Brain pericyte (primary cell): Measurements from ENCODE around the gene USP32.

Experiments used
- DNase-seq: peaks from one replicate; pipeline ENCODE4 v3.0.0-alpha.2; 2012; ENCODE audit warnings: low read depth, low spot score

USP32 gene

DNA sequence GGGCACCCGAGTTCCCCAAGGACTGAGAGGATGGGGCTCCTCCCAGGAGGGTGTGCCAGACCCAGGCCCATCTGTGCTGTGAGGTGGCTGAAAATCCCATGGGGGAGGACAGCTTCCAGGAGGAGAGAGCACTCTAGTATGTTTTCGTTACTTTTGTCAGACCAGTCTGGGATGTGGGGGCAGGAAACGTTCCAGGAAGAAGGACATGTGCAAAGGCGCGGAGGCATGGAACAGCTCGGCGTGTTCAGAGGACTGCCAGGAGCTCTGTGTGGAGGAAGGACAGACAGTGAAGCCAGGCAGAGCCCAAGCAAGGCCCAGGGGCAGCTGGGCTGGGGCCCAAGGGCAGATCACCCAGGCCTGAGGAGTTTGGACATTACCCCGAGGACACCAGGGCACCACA, 235.2 kb downstream of the USP32 start:
- DNase-seq = no peak

DNA sequence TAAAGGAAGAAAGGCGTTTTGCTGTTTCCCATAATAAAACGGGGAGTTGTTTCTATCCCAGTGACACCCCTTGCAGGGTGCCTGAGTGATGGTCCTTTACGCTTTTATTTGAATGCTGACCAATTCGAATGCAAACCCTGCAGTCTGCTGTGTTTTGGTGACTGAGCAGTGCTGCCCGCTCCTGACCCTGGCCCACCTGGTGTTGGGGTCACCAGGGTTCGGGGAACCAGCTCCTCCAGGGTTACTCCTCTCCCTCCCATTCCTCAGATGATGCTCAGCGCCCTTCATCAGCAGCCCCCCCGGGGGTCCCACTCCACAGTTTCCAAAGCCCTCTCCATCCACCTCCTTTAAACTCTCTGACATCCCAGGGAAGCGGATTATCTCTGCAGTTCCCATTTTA, 236.1 kb downstream of the USP32 start:
- DNase-seq = no peak

DNA sequence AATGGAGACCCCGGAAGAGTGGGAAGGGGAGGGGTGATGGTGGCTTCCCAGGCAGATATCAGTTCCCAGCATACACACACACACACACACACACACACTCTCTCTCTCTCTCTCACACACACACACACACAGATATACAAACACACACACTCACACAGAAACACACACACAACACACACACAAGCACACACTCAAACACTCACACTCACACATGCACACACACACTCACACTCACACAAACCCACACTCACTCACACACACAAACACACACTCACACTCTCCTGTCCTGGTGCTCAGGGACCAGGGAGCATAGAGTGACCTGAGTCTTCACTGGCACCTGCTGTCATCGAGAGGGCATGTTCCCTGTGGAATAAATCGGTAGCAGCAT, 236.5 kb downstream of the USP32 start:
- DNase-seq = no peak

DNA sequence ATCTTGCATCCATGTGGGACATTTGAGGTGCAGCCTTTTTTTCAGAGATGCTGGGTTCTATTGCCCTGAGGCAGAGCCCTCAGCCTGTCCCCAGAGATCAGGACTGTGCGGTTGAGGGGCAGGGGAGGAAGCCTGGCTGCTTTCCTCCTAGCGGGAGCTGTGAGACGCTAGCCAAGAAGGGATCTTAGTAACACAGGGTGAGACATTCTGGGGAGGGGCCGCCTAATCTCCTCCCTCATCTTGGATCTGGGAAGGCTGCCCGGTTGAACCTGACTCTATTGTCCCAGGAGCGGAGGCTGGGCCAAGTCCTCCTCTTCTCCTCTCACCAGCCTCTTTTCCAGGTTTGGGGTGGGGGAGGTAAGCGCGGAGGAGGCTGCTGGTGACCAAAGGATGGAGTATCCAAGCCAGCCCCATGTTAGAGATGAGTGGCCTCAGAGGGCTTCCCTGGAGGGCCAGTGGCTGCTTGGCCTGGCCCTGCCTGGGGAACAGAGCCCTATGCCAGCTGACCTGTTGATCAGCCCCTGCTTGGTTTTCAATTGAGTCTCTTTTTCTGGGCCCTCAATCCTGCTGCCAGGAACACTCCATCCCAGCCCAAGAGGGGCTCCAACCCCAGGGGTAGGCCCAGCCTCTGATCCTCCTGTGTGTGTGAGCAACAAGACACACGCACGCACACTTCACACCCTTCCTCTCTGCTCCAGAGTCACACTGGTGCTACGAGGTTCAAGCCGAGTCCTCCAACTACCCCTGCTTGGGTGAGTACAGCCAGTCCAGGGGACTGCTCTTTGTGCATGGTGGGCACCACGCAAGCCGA, 237.1 kb downstream of the USP32 start:
- DNase-seq = no peak

DNA sequence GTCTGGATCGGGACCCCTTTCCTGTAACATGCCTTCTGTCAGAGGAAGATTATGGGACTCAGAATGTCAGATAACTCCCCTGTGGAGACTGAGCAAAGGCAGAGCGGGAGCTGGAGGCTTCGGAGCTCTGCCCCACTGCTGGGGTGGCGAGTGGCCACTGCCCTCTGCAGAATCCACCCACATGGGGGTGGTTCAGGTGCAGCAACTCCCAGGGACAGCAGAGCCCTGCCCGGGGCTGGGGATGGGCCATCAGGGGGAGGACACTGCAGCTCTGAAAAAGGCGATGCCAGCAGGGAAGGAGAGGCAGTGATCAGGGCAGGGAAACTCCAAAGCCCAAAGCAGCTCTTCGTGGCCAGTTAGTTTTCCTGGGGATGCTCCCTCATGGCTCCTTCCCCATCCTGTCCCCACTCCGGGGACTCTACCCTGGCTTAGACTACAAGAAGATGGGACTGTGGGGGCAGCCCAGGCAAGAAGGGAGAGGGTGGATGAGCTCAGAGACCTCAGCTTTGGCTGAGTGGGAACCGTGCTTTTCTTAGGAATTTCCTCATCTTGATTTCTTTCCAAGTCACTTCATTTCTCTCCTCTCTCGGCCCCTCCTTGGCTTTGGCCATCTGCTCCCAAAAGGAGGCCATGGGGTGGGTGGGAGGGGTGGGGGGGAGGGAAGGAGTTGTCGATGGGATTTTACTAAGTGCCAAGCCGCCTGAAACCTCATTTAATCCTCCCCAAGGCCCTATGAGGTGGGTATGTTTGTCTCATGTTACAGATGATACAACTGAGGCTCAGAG, 238.1 kb downstream of the USP32 start:
- DNase-seq = no peak

DNA sequence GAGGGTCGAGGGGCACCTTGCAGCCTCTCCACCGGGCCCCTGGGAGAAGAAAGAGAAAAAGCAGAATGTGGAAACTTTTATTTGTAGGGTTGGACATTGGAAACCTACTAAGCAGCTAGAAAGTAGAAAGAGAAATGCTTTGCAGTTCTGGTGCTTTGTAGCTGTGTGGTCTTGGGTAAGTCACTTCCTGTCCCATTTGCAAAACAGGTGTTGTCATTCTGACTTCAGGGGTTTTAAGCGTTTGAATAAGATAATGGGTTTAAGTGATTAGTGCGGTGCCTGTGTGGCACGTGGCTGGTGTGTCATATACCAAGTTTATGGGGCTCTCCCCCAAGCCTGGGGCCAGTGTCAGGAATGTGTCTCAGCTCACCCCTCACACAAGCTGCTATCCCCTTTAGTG, 240.6 kb downstream of the USP32 start:
- DNase-seq = no peak

DNA sequence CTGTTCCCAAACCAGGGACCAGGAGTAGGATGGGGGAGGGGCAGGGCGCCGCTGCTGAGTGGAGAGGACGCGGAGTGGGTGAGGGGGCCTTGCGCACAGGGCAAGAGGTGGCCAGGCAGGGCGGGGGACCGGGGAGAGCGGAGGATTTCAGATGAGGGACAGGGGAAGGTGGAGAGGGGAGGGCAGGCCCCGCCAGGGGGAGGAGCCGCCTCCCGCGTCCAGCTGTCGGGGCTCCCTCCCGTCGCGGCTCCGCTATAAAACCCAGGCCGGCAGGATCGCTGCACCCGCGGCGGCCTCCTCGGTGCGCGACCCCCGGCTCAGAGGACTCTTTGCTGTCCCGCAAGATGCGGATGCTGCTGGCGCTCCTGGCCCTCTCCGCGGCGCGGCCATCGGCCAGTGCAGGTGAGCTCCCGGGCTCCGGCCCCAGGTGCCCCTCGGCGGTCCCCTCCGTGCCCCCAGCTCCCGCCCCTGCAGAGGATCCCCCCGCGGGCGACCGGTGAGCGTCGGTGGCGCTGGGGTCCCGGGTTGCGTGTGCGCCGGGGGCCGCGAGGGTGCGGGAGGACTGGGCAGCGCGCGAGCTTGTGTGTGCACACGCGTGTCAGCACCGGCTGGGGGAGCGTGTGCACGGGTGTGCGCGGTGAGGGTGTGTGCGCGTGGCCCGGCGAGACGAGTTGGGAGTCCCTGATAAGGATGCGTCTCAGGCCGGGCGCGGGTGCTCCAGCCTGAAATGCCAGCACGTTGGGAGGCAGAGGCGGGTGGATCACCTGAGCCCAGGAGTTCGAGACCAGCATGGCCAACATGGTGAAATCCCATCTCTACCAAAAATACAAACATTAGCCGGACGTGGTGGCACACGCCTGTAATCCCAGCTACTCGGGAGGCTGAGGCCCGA, 242.0 kb downstream of the USP32 start, which contains the start of gene CA4:
Gene CA4 (plus strand): TSS at position 283 of the 892 bp plus-strand sequence. CDS start 62 bp downstream, at position 345.
- no peak for DNase-seq

DNA sequence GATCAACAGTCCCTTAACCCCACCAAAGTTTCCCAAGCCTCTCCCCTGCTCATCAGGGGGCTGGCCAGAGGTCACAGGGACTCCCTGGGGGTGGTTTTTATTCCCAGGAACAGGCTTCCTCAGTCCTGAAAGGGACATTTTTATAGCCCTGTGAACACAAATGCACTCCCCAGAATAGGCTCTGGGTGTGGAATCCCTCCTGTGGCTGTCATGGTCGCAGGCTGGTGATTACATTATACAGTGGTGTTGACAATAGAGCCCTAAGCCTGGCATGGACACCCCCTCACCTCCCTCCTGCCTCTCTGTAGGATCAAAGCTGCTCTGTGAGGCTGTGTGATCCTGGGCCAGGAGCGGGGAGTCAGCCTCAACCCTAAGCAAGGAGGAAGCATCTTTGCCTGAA, 243.6 kb downstream of the USP32 start:
- no peak for DNase-seq

DNA sequence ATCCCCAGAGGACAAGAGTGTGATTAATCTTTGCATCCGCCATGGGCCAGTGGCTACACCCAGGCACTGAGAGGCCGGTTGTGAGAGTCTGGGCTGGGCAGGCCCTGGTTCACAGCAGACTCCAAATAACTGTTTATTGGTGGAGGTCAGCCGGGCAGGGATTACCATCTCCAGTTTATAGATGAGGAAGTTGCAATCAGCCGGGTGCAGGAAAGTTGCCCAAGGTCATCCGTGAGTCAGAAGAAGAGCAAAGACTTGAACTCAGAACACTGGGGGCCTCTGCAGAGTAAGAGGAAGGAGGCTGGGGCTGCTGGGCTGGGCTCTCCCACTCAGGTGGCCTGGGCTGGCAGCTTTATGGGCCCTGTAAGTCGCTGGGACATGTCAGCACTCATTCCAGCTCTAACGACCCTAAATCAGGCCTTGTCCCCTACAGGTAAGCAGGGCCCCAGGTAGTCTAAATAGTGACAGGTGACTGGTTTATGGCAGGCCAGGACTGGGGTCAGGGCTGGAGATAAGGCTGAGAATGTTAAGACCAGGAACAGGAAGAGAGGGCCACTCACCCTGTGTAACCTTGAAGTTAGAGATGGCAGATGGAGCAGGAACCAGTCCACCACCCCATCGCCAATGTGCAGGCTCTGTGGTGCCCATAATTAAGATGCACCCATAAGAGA, 244.2 kb downstream of the USP32 start:
- no peak for DNase-seq

GRCh38 chr17:60146206-60146605, 245.7 kb downstream of the USP32 start:
- DNase-seq = no peak

DNA sequence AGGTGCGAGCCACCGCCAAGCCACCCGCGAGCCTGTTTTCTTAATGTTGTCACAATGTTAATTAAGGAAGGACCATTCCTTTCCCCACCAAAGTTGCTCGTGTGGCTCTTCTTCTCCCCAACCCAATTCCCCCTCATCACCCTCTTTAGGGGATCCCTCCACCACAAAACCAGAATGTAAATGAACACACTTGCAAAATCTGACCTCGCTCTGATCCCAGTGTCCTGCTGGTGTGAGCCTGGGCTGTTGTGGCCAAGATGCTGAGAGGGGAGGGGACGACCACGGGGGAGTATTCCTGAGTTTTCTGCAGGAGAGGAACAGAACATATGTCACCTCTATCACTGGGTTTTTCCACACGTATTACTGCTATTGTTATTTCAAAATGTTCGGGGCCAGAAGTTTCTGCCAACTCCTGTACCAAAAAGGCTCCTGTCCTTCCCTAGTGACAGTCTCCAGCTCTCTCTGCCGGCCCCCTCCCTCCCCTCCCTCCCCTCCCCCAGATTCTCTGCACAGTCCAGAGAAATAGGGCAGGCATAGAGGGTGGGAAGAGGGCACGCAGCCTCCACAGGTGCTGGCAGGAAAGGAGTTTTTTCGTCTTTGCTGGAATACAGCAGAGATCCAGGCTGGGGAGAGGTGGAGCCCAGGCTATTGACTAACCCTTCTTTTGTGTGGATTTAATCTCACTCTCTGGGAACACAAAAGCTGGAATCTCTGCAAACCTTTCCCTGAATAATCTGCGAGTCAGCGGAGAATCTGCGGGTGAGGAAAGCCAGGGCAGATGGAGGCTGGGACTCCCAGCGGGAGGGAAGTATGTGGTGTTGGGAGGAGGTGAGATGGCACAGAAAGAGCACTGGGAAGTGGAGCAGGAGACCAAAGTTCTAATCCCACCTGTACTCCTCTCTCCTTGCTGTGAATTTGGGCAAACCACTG, 246.7 kb downstream of the USP32 start:
- no peak for DNase-seq

DNA sequence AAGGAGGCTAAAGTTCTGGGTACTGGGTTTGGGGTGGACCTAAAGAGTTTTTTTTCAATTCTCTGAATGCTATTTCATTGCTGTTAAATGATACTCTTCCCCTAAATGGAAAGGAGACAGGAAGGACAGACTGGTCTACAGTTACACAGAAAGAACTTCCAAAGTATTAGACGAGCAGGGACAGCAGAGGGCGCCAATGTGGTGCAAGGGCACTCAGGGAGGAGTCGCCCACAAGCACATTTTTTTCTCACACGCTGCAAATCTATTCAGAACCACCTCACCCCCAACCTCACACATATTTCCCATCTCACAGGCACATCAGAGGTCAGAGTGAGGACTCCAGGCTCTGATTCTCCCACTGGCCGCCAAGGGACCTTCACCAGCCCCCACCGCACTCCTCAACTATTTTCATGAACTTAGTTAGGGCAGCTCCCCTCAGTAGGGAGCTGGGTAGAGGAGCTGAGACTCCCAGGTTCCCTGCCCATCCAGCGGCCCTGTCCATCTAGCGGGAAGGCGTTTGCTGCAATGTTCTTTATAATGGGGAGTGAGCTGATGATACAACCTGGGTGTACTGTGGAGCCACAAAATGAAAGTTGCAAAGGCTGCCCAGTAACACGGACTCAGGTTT, 248.9 kb downstream of the USP32 start:
- no peak for DNase-seq

DNA sequence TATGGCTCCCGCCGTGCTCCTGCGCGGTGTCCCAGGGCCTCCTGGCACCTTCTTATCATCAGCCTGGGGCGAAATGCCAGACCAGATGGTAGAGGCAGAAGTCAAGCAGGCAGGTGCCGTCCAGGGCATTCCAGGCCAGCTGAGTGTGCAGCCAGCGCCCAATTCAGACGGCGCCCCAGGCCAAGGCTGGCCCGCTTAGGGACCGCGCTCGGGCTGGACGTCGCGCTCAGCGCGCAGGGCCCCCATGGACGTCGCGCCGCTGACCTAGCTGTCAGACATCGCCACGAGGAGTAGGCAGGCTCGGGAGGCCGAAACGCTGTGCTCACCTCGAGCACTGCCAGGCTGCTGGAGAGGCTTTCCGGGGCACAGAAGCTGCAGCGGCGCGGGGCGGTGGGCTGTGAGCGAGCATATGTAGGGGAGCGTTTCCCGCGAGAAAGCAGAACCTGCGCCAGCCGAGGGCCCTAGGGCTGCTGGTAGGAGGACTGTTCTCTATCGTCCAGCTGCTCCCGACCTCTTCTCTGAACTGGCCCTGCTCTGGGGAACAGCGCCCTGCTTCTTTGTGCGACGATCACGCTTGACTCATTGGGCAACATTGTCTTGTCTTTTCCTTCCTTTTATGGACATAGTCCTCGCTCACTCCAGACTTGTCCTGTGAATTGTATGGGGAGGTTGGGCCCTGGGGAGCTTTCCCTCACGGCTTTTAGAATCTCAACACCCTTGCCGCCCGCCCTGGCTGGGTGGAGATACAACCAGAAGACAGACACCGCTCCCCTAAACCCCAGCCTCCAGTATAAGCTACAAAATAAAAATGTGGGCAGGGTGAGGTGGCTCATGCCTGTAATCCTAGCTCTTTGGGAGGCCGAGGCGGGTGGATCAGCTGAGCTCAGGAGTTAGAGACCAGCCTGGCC, 250.6 kb downstream of the USP32 start:
- no peak for DNase-seq

GRCh38 chr17:60139438-60140285, 252.3 kb downstream of the USP32 start:
- no peak for DNase-seq

GRCh38 chr17:60138769-60139437, 253.0 kb downstream of the USP32 start:
- no peak for DNase-seq

DNA sequence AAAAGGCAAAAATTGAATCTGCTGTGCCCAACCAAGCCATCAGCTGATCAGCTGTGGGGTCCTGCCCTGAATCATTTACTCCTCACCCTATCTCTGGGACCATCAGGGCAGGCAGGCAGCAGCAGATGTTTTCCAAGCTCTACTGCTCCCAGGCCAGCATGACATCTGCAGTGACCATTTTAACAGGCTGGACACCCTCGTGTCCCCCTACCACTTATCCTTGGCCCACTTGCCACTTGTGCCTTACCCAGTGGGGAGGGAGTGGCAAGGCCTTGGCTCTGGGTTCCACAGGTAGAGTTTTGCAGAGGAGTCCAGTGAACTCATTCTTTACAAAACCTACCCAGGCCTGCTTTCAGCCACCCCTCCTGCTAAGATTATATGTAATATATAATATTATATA, 254.2 kb downstream of the USP32 start:
- no peak for DNase-seq

- no peak for DNase-seq
Observed at GRCh38 chr17:60135951-60136666, 255.8 kb downstream of the USP32 start.
